NCI-H146 treated with DMSO at 0.1 percent for 48 hours (cell line): ENCODE measurements around the gene PSMF1.
A peak's percentile ranks its signal among the peaks of the same experiment; 100 is the strongest.

Experiments used
- DNase-seq: peaks from one replicate; lab custom pipeline; 2025; ENCODE audit not compliant: unreplicated experiment; lab: John Stamatoyannopoulos, UW

The PSMF1 gene

DNA sequence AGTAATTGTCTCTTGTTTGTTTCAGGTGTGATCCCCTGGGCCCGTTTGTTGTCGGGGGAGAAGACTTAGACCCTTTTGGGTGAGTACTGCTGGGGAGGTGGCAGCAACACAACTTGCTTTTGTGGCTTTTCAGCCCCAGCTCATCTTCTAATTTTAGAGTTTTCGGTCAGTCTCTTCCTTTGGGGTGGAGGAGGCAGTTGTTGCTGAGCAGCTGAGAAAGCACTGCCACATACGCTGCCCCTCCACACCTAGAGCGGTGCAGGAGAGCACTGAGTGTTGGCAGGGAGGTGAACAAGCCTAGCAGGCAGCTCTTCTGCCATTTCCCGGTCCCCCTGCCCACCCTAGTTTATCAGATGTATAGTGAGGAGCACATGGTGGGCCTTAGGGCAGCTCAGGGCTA, 44.7 kb downstream of the PSMF1 start:
- no peak for DNase-seq

DNA sequence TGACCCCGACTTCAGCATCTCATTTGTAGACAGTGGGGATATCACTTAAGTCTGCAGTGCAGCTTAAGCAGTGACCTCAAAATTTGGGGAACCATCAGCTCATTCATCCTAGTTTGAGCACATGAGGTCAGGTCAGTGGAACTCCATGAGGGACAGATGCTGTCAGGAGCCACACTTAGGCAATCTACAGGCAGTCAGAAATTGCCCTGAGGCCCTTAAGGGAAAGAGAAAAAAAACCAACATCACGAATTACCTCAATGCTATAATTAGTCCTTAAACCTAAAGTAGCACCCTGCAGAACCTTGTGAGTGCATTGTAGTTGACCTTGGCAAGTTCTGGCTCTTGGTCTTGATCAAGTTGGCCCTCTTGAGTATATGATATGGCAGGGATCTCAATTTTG, 45.3 kb downstream of the PSMF1 start:
- no peak for DNase-seq

DNA sequence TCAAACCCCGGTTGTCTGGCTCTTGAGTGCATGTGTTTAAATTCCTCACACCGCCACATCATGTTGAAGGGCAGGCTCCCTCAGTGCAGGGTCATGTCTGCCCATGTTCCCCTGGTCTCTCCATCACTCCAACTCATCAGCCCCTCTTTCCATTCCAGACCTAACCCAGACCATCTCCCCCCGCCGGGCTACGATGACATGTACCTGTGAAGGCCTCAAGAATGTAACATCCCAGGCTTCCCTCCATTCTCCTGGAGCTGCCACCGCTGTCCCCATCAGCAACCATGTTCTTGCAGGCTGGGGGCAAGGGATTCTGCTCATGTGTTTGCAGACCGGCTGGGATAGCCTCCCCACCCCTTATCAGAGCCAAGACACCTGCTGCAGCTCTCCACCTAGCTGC, 46.5 kb downstream of the PSMF1 start:
- DNase-seq, result no peak

GRCh38 chr20:1165521-1165920, 47.1 kb downstream of the PSMF1 start:
- DNase-seq, result no peak

- no peak for DNase-seq
Observed at GRCh38 chr20:1165941-1166340, 47.5 kb downstream of the PSMF1 start.

- DNase-seq, result no peak
Observed at GRCh38 chr20:1166948-1167720, 48.7 kb downstream of the PSMF1 start.

- DNase-seq, result no peak
Observed at GRCh38 chr20:1169224-1169623, 50.8 kb downstream of the PSMF1 start.

- DNase-seq, result no peak
Observed at GRCh38 chr20:1171461-1172093, 53.2 kb downstream of the PSMF1 start.

GRCh38 chr20:1173698-1174097, 55.3 kb downstream of the PSMF1 start:
- peak; percentile 53 for DNase-seq

GRCh38 chr20:1174787-1175186, 56.4 kb downstream of the PSMF1 start:
- no peak for DNase-seq

DNA sequence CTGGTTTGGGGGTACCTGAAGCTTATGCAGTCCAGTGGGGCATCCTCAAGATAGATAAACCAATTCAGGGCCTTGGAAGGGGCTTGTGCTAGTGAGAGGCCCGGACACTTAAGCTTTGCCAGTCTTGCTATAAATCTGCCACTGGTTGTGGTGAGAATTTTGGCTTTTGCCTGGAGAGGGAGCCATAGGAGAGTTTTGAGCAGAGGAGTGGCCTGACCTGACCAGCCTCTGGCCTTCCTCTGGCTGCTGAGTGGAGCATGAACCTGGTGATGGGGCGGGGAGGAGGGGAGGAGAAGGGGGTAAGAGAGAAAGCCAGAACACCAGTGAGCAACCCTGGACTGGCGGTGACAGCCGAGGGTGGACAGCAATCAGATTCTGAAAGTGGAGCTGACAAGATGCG, 59.3 kb downstream of the PSMF1 start:
- no peak for DNase-seq

GRCh38 chr20:1178103-1178502, 59.7 kb downstream of the PSMF1 start:
- no peak for DNase-seq

- no peak for DNase-seq
Observed at GRCh38 chr20:1178623-1179022, 60.2 kb downstream of the PSMF1 start.

- DNase-seq, result no peak
Observed at GRCh38 chr20:1180949-1181348, 62.5 kb downstream of the PSMF1 start.

DNA sequence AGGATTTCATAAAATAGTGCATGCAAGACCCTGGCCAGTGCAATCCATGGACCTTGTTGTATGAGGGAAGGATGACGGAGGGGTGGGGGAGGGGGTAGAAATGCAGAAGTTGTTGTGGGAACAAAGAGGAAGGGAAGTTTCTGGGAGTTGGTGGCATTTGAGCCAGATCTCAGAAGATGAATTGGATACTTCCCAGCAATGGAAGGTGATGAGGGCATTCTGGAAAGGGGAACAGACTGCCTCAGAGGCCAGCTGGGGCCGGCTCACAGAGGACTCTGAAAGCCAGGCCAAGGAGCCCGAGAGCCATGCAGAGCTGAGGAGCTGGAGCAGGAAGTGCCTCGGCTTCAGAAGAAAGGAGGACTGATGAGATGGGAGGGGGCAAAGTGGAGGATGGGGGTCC, 63.7 kb downstream of the PSMF1 start:
- DNase-seq, result no peak

DNA sequence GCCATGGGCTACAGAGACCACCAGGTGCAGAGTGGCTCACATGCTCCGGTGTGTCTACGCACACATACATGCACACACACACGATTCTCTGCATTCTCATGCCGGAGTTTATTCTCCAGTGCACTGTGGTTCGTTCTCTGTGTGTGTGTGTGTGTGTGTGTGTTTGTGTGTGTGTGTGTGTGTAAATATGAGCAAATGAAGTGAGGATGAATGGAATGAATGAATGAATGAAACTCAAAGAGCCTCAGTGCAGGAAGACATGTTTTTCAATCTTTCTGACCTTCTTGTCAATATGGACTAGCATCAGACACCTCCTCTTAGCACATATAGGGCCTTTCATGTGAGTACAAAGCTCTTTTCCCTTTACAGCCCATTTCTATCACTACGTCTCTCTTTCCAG, 64.8 kb downstream of the PSMF1 start:
- no peak for DNase-seq

DNA sequence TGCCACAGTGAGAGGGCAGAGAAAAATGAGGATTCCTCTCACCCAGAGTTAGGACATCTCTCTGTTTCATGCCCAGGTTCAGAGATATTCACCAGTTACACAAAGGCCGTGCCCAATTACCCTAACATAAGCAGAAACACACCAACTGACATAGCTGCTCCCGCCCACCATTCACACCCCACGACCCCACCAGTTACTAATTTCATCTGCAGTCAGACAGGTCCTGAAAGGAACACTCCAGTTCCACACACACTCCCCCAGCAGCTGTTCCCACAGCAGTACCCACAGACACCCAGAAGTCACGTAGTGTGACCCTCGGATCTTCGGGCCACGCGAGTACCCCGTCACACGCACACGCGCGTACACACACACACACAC, 65.8 kb downstream of the PSMF1 start:
- DNase-seq, result no peak

GRCh38 chr20:1184638-1185315, 66.4 kb downstream of the PSMF1 start, which contains the start of gene TMEM74B:
TMEM74B (minus strand) TSS chr20:1184981; CDS start chr20:1183801, 1,180 bp downstream.
- no peak for DNase-seq

- DNase-seq, result no peak
Observed at GRCh38 chr20:1185316-1185741, 66.9 kb downstream of the PSMF1 start.

GRCh38 chr20:1185790-1186334, 67.5 kb downstream of the PSMF1 start:
- DNase-seq, result peak; percentile 19

GRCh38 chr20:1186367-1186991, 68.1 kb downstream of the PSMF1 start:
- DNase-seq, result no peak
